ENCODE measurements around the gene ADAMTSL4.
A peak's percentile ranks its signal among the peaks of the same experiment; 100 is the strongest.

ADAMTSL4 gene

GRCh38 chr1:150548632-150549495, at the start of gene ADAMTSL4:
TSS of gene ADAMTSL4 (plus strand) at chr1:150549408. CDS start at chr1:150552289, 2,881 bp downstream.
- peak; percentile 86 for DNase-seq

- DNase-seq = no peak
These were observed 43.8 kb upstream of the ADAMTSL4 start for GRCh38 chr1:150505431-150505830.

GRCh38 chr1:150507912-150508864, 41.0 kb upstream of the ADAMTSL4 start, which contains the start of gene ECM1:
TSS of gene ECM1 (plus strand) at chr1:150508109. CDS start at chr1:150508210, 101 bp downstream.
- no peak for DNase-seq

- no peak for DNase-seq
These were observed 40.2 kb upstream of the ADAMTSL4 start for GRCh38 chr1:150508982-150509381.

- no peak for DNase-seq
These were observed 37.7 kb upstream of the ADAMTSL4 start for GRCh38 chr1:150511551-150511950.

GRCh38 chr1:150511985-150512660, 37.1 kb upstream of the ADAMTSL4 start:
- DNase-seq = no peak

GRCh38 chr1:150512846-150513245, 36.4 kb upstream of the ADAMTSL4 start:
- DNase-seq = no peak

- no peak for DNase-seq
These were observed 35.8 kb upstream of the ADAMTSL4 start for GRCh38 chr1:150513351-150513791.

- DNase-seq = no peak
These were observed 34.9 kb upstream of the ADAMTSL4 start for GRCh38 chr1:150514260-150514659.

- DNase-seq = no peak
These were observed 34.3 kb upstream of the ADAMTSL4 start for GRCh38 chr1:150514913-150515327.

- peak; percentile 98 for DNase-seq
These were observed 33.7 kb upstream of the ADAMTSL4 start, which contains the start of gene FALEC for GRCh38 chr1:150515328-150516049. TSS of gene FALEC (plus strand) at chr1:150515752.

GRCh38 chr1:150516050-150516591, 33.1 kb upstream of the ADAMTSL4 start:
- peak; percentile 55 for DNase-seq

GRCh38 chr1:150516616-150517015, 32.6 kb upstream of the ADAMTSL4 start:
- DNase-seq = no peak

- DNase-seq = no peak
These were observed 27.8 kb upstream of the ADAMTSL4 start for GRCh38 chr1:150521196-150521968.

GRCh38 chr1:150525348-150525747, 23.9 kb upstream of the ADAMTSL4 start:
- no peak for DNase-seq

- DNase-seq = no peak
These were observed 21.0 kb upstream of the ADAMTSL4 start for GRCh38 chr1:150528196-150528595.

- DNase-seq = peak; percentile 63
These were observed 20.2 kb upstream of the ADAMTSL4 start for GRCh38 chr1:150529017-150529416.

- no peak for DNase-seq
These were observed 18.6 kb upstream of the ADAMTSL4 start for GRCh38 chr1:150530491-150531159.

- no peak for DNase-seq
These were observed 16.3 kb upstream of the ADAMTSL4 start for GRCh38 chr1:150532860-150533259.

GRCh38 chr1:150534002-150534401, 15.2 kb upstream of the ADAMTSL4 start:
- DNase-seq = no peak
